H1 (cell line): ENCODE results near the gene TMEM14B. TPM values are rescaled to one million over a fixed set of nuclear protein-coding genes. Genes with fewer than 3 reads are reported as not detected.

Experiments
- CTBP2 ChIP-seq: IDR thresholded peaks from 2 replicates; pipeline ENCODE4 v1.7.0; 2011; ENCODE audit warnings: borderline replicate concordance, mild to moderate bottlenecking, moderate library complexity, mixed read lengths, low read length; ENCODE audit not compliant: insufficient read depth, insufficient read length
- KDM1A ChIP-seq: fragments of 200-600, 300-600 bp; sonication (generic); IDR thresholded peaks from 2 replicates; pipeline ENCODE4 v1.7.1; 2016; ENCODE audit warnings: mild to moderate bottlenecking, low read length, borderline replicate concordance
- POU5F1 ChIP-seq: IDR thresholded peaks from 2 replicates; pipeline ENCODE4 v1.6.1; 2011; ENCODE audit warnings: low read depth, mild to moderate bottlenecking, low read length, moderate library complexity
- SP1 ChIP-seq: IDR thresholded peaks from 2 replicates; pipeline ENCODE4 v1.6.1; 2011; ENCODE audit warnings: low read depth, low read length
- SUZ12 ChIP-seq: fragments of 200-600 bp; sonication (generic); IDR thresholded peaks from 2 replicates; pipeline ENCODE4 v1.6.1; 2012; ENCODE audit warnings: mild to moderate bottlenecking, inconsistent platforms, low read length, moderate library complexity, mixed read lengths
- polyA plus RNA-seq, 7 experiments: library from polyadenylated mRNA; depleted of rRNA in 3 of 7; stranded (reverse) in 5 of 7; unstranded in 2 of 7; fragments of >200 nt in 5 of 7; fragments of 200-250 nt in 2 of 7; gene quantifications; 1 replicate in 5 of 7; 2 replicates in 1 of 7; 4 replicates in 1 of 7; pipeline versions ENCODE4 v1.2.1 to v1.2.3, GENCODE V29; 2011 to 2013; ENCODE audit warnings: missing spikeins in 2 of 7, mixed read lengths in 2 of 7
- total RNA-seq: library from RNA; stranded (reverse); fragmentation: NEBNext Ultra II Directional; extraction: Animal tissue kit (Norgen Biotek cat#: 25700); gene quantifications from 2 replicates; pipeline ENCODE4 v1.2.1, GENCODE V29; 2021

TMEM14B gene
- total and polyA plus RNA-seq, 2 of the 8 experiments (the other 6 are each of a cell fraction or from before 2014, with no cell fraction given) = 84.6 to 109 TPM

- TF ChIP-seq CTBP2 = no peak
- TF ChIP-seq KDM1A = no peak
- no peak for TF ChIP-seq POU5F1
- TF ChIP-seq SUZ12 = no peak
- TF ChIP-seq SP1 = no peak
These were observed 12.3 kb downstream of the TMEM14B start (continued) for GRCh38 chr6:10759884-10760329.
